ENCODE data around the gene AP3S1.
A peak's percentile ranks its signal among the peaks of the same experiment; 100 is the strongest.

Gene AP3S1

GRCh38 chr5:115825948-115826347, 15.8 kb upstream of the AP3S1 start:
- no peak for DNase-seq

- no peak for DNase-seq
These were observed 11.8 kb upstream of the AP3S1 start for GRCh38 chr5:115829913-115830312.

GRCh38 chr5:115831163-115831768, 10.5 kb upstream of the AP3S1 start:
- no peak for DNase-seq

- no peak for DNase-seq
These were observed 6.3 kb upstream of the AP3S1 start for GRCh38 chr5:115835481-115835880.

GRCh38 chr5:115838885-115839518, 2.7 kb upstream of the AP3S1 start:
- no peak for DNase-seq

- no peak for DNase-seq
These were observed 862 bp upstream of the AP3S1 start for GRCh38 chr5:115840873-115841272.

- DNase-seq, result peak; percentile 38
These were observed 577 bp downstream of the AP3S1 start for GRCh38 chr5:115842089-115842935.

GRCh38 chr5:115842952-115843351, 1.2 kb downstream of the AP3S1 start:
- no peak for DNase-seq

- no peak for DNase-seq
These were observed 1.9 kb downstream of the AP3S1 start for GRCh38 chr5:115843444-115844130.

GRCh38 chr5:115844321-115844817, 2.6 kb downstream of the AP3S1 start:
- no peak for DNase-seq

GRCh38 chr5:115847290-115847689, 5.6 kb downstream of the AP3S1 start:
- no peak for DNase-seq

GRCh38 chr5:115849258-115849798, 7.6 kb downstream of the AP3S1 start:
- no peak for DNase-seq

GRCh38 chr5:115850744-115851416, 9.1 kb downstream of the AP3S1 start:
- DNase-seq, result no peak

- no peak for DNase-seq
These were observed 12.4 kb downstream of the AP3S1 start for GRCh38 chr5:115854139-115854538.

- DNase-seq, result no peak
These were observed 14.2 kb downstream of the AP3S1 start for GRCh38 chr5:115855959-115856358.

GRCh38 chr5:115857057-115857479, 15.3 kb downstream of the AP3S1 start:
- no peak for DNase-seq

GRCh38 chr5:115857626-115858349, 16.1 kb downstream of the AP3S1 start:
- DNase-seq, result no peak

- DNase-seq, result no peak
These were observed 16.7 kb downstream of the AP3S1 start for GRCh38 chr5:115858396-115858795.

- DNase-seq, result no peak
These were observed 17.6 kb downstream of the AP3S1 start for GRCh38 chr5:115859378-115859777.

GRCh38 chr5:115869256-115869795, 27.6 kb downstream of the AP3S1 start:
- DNase-seq, result no peak

- DNase-seq, result no peak
These were observed 30.7 kb downstream of the AP3S1 start for GRCh38 chr5:115872447-115872846.
